IMR-90 (cell line): ENCODE data around the gene CDK14. TPM values are rescaled to one million over a fixed set of nuclear protein-coding genes. Genes with fewer than 3 reads are reported as not detected.

ENCODE experiments used
- ATAC-seq: fragments of 200-7000 bp; cut with Tn5 transposase; 2 replicates; pipeline ENCODE4 v1.9.1; 2020; ENCODE audit warnings: low read depth, mild to moderate bottlenecking, moderate library complexity
- BruUV-seq: library from RNA; stranded (reverse); fragments of 400-500 nt; replicated peaks from 2 replicates; lab custom pipeline; 2021; lab: Mats Ljungman, UMichigan
- CTCF ChIA-PET: fragments of 300-600 bp; formaldehyde crosslinking; extraction: SDS; loops from one replicate; lab custom pipeline; 2021; ENCODE audit warnings: antibody characterized with exemption; lab: Yijun Ruan, JAX
- POLR2A ChIA-PET: fragments of 300-600 bp; sonication (Branson Sonifier 250); formaldehyde crosslinking; loops from one replicate; lab custom pipeline; 2022; ENCODE audit warnings: antibody characterized with exemption; ENCODE audit not compliant: unreplicated experiment; lab: Charles Lee
- DNase-seq: peaks from one replicate; pipeline ENCODE4 v3.0.0; 2013
- H2AFZ ChIP-seq: replicated peaks from 2 replicates; pipeline ENCODE3; 2013; ENCODE audit warnings: low read length, mild to moderate bottlenecking; ENCODE audit not compliant: poor library complexity
- H2AK5ac ChIP-seq: 2 replicates; pipeline ENCODE4 v1.6.1; 2013; ENCODE audit warnings: low read depth, low read length, inconsistent platforms
- H2AK9ac ChIP-seq: replicated peaks from 2 replicates; pipeline ENCODE3; 2013; ENCODE audit warnings: mild to moderate bottlenecking, low read depth, low read length, moderate library complexity; ENCODE audit not compliant: poor library complexity
- H2BK120ac ChIP-seq: 2 replicates; pipeline ENCODE4 v1.6.1; 2013; ENCODE audit warnings: low read depth, low read length, inconsistent platforms
- H2BK15ac ChIP-seq: 3 replicates; pipeline ENCODE4 v1.6.1; 2013; ENCODE audit warnings: low read depth, low read length, inconsistent platforms
- H2BK20ac ChIP-seq: 2 replicates; pipeline ENCODE4 v1.6.1; 2013; ENCODE audit warnings: low read depth, mild to moderate bottlenecking, inconsistent platforms, low read length, moderate library complexity
- H2BK5ac ChIP-seq: 2 replicates; pipeline ENCODE4 v1.6.1; 2013; ENCODE audit warnings: mild to moderate bottlenecking, low read depth, low read length, inconsistent platforms; ENCODE audit not compliant: poor library complexity, severe bottlenecking
- H3K14ac ChIP-seq: replicated peaks from 2 replicates; pipeline ENCODE4 v1.6.1; 2013; ENCODE audit warnings: low read depth, low read length, inconsistent platforms
- H3K18ac ChIP-seq: 2 replicates; pipeline ENCODE4 v1.6.1; 2013; ENCODE audit warnings: low read depth, low read length, control low read depth
- H3K23ac ChIP-seq: 2 replicates; pipeline ENCODE4 v1.6.1; 2013; ENCODE audit warnings: low read depth, low read length, inconsistent platforms
- H3K27ac ChIP-seq: 2 replicates; pipeline ENCODE4 v1.5.1; 2013; ENCODE audit warnings: mild to moderate bottlenecking, control low read depth, low read length; ENCODE audit not compliant: insufficient read depth
- H3K27me3 ChIP-seq: 2 replicates; pipeline ENCODE4 v1.6.1; 2013; ENCODE audit warnings: low read length; ENCODE audit not compliant: control insufficient read depth, insufficient read depth
- H3K36me3 ChIP-seq: 2 replicates; pipeline ENCODE4 v1.6.1; 2013; ENCODE audit warnings: low read length, mixed read lengths; ENCODE audit not compliant: control insufficient read depth, insufficient read depth
- H3K4ac ChIP-seq: 2 replicates; pipeline ENCODE4 v1.6.1; 2013; ENCODE audit warnings: low read depth, low read length, inconsistent platforms
- H3K4me1 ChIP-seq: 2 replicates; pipeline ENCODE4 v1.6.1; 2013; ENCODE audit warnings: low read length, mixed read lengths; ENCODE audit not compliant: control insufficient read depth, insufficient read depth
- H3K4me2 ChIP-seq: 2 replicates; pipeline ENCODE4 v1.6.1; 2013; ENCODE audit warnings: low read depth, mild to moderate bottlenecking, control low read depth, low read length, moderate library complexity
- H3K4me3 ChIP-seq: 2 replicates; pipeline ENCODE4 v1.5.1; 2013; ENCODE audit warnings: low read depth, mild to moderate bottlenecking, control low read depth, low read length, moderate library complexity; ENCODE audit not compliant: insufficient read depth
- H3K56ac ChIP-seq: 2 replicates; pipeline ENCODE4 v1.6.1; 2013; ENCODE audit warnings: low read length, inconsistent platforms; ENCODE audit not compliant: insufficient read depth; ENCODE audit errors: extremely low read depth
- H3K79me1 ChIP-seq, 2 experiments: 2 replicates each; pipeline ENCODE4 v1.6.1; 2013; ENCODE audit warnings: low read length in 2 of 2, inconsistent platforms in 1 of 2, low read depth in 1 of 2
- H3K9ac ChIP-seq: 2 replicates; pipeline ENCODE4 v1.6.1; 2013; ENCODE audit warnings: low read depth, low read length, control low read depth
- H3K9me1 ChIP-seq: 2 replicates; pipeline ENCODE4 v1.6.1; 2013; ENCODE audit warnings: low read length, inconsistent platforms; ENCODE audit not compliant: insufficient read depth
- H3K9me3 ChIP-seq: 2 replicates; pipeline ENCODE4 v1.6.1; 2013; ENCODE audit warnings: low read length; ENCODE audit not compliant: control insufficient read depth, insufficient read depth
- H4K20me1 ChIP-seq: 2 replicates; pipeline ENCODE4 v1.6.1; 2013; ENCODE audit warnings: low read length, inconsistent platforms; ENCODE audit not compliant: insufficient read depth
- H4K5ac ChIP-seq: 2 replicates; pipeline ENCODE4 v1.6.1; 2013; ENCODE audit warnings: mild to moderate bottlenecking, low read depth, low read length, control low read depth
- H4K8ac ChIP-seq, 2 experiments: 2 replicates each; pipeline ENCODE4 v1.6.1; 2013; ENCODE audit warnings: low read depth in 2 of 2, low read length in 2 of 2, control low read depth in 1 of 2, inconsistent platforms in 1 of 2
- H4K91ac ChIP-seq: 2 replicates; pipeline ENCODE4 v1.6.1; 2013; ENCODE audit warnings: low read depth, low read length, inconsistent platforms; ENCODE audit not compliant: insufficient read depth
- CEBPB ChIP-seq: IDR thresholded peaks from 2 replicates; pipeline ENCODE4 v1.6.1; 2012; ENCODE audit warnings: low read depth, low read length, improper control_type of control experiment
- CHD1 ChIP-seq: IDR thresholded peaks from 2 replicates; pipeline ENCODE4 v1.6.1; 2012; ENCODE audit warnings: low read depth, low read length, improper control_type of control experiment
- ELK1 ChIP-seq: fragments of 150-350 bp; IDR thresholded peaks from 2 replicates; pipeline ENCODE4 v1.6.1; 2016; ENCODE audit warnings: low read depth, mild to moderate bottlenecking, low read length, moderate library complexity, borderline replicate concordance
- MAFK ChIP-seq: IDR thresholded peaks from 2 replicates; pipeline ENCODE4 v1.6.1; 2012; ENCODE audit warnings: low read depth, low read length, improper control_type of control experiment
- MAZ ChIP-seq: IDR thresholded peaks from 2 replicates; pipeline ENCODE4 v1.6.1; 2012; ENCODE audit warnings: low read depth, mild to moderate bottlenecking, low read length, improper control_type of control experiment, moderate library complexity, borderline replicate concordance
- MXI1 ChIP-seq: IDR thresholded peaks from 2 replicates; pipeline ENCODE4 v1.6.1; 2012; ENCODE audit warnings: low read depth, mild to moderate bottlenecking, low read length, moderate library complexity, borderline replicate concordance
- NFE2L2 ChIP-seq: fragments of 150-350 bp; IDR thresholded peaks from 2 replicates; pipeline ENCODE4 v1.6.1; 2016; ENCODE audit warnings: low read depth, mild to moderate bottlenecking, low read length
- POLR2A ChIP-seq: IDR thresholded peaks from 2 replicates; pipeline ENCODE4 v1.6.1; 2012; ENCODE audit warnings: mild to moderate bottlenecking, low read depth, low read length
- USF2 ChIP-seq: fragments of 150-350 bp; IDR thresholded peaks from 2 replicates; pipeline ENCODE4 v1.6.1; 2017; ENCODE audit warnings: mild to moderate bottlenecking, antibody characterized with exemption, low read length, low read depth
- WGBS, 2 experiments: methylation state at CpG; one replicate each; pipeline versions ENCODE4 v1.1.5 to v1.1.7; 2013; ENCODE audit warnings: missing lambda C conversion rate in 2 of 2; ENCODE audit not compliant: insufficient read length in 1 of 2; ENCODE audit errors: extremely low coverage in 2 of 2; 5-methylcytosine and 5-hydroxymethylcytosine counted together
- dilution Hi-C: fragments of 300-500 bp; cut with HindIII; formaldehyde crosslinking; loops from one replicate; pipeline ENCODE4 v1.14.3; 2018; ENCODE audit warnings: low sequenced_read_pairs; ENCODE audit not compliant: unreplicated experiment
- in situ Hi-C: fragments of 300-500 bp; cut with MboI; formaldehyde crosslinking; loops from 3 replicates; pipeline ENCODE4 v1.14.3; 2019; ENCODE audit warnings: low sequenced_read_pairs, inconsistent platforms, mixed read lengths
- intact Hi-C: fragments of 100-400 bp; cut with micrococcal nuclease; formaldehyde crosslinking; loops from 2 replicates; pipeline ENCODE4 v1.10.0; 2022
- polyA plus RNA-seq, 3 experiments: library from polyadenylated mRNA; depleted of rRNA; stranded (reverse); fragments of >200 nt; gene quantifications; 2 replicates each; pipeline ENCODE4 v1.2.3, GENCODE V29; 2012; ENCODE audit warnings: low replicate concordance in 1 of 3
- total RNA-seq: library from RNA; depleted of rRNA; stranded (reverse); fragments of >200 nt; gene quantifications from 2 replicates; pipeline ENCODE4 v1.2.3, GENCODE V29; 2012

The CDK14 gene
- total and polyA plus RNA-seq, 2 of the 4 experiments (the other 2 are of a cell fraction) = 10.1 to 29.6 TPM

GRCh38 chr7:90720984-90721760, 125.1 kb downstream of the CDK14 start:
- ChIA-PET CTCF (interaction anchor here (0.6 to 1.1 kb wide), 3 partner anchors 59 to 361 kb away, joined by 3 to 5 read pairs (median 3); no protein-coding TSS in a partner anchor), POLR2A (interaction anchor here (0.6 kb wide), 1 partner anchor 10 kb away, joined by 3 read pairs; no protein-coding TSS in a partner anchor)
- peak overlapping the region; percentile 51 for H3K4me2 ChIP-seq
- ATAC-seq (peak; percentile 30), DNase-seq (peak; percentile 72)
- no peak overlapping the region for H3K27ac ChIP-seq
- TF ChIP-seq MXI1 (no peak), USF2 (no peak), CEBPB (peak; percentile 62; the same call in 1 of the 2 replicates), MAZ (no peak), CHD1 (no peak), NFE2L2 (no peak), ELK1 (no peak), MAFK (no peak), POLR2A (no peak)
- H3K79me1 ChIP-seq = peaks cover 27 to 33% of the 10 kb centered on the region in 2 experiments
- H3K4me1 ChIP-seq = peaks cover 8% of the 10 kb centered on the region
- H4K20me1 ChIP-seq = no peaks in the 10 kb centered on the region
- H3K18ac ChIP-seq = peak overlapping the region; percentile 12; the same call in 1 of the 2 replicates
- 0 out of 2 replicates have a peak overlapping the region, but pooled peaks have one; percentile 6 for H3K23ac ChIP-seq
- no peaks in the 10 kb centered on the region for H3K36me3 ChIP-seq
- no peak overlapping the region for H2BK120ac ChIP-seq
- H4K91ac ChIP-seq = 0 out of 2 replicates have a peak overlapping the region, but pooled peaks have one; percentile 9
- peak overlapping the region in 1 of 2 experiments; percentile 40; a peak in 1 of 4 replicates for H4K8ac ChIP-seq
- no peak overlapping the region for H3K9ac ChIP-seq
- H3K14ac ChIP-seq = peak overlapping the region; percentile 56; the same call in 1 of the 2 replicates
- peak overlapping the region; percentile 60 for H2AK9ac ChIP-seq
- H3K4ac ChIP-seq = 0 out of 2 replicates have a peak overlapping the region, but pooled peaks have one; percentile 18
- no TSS peak for BruUV-seq
- no CpG with 5 or more reads among the region's 4 CpGs for WGBS, 2 experiments
- no peak overlapping the region for H3K56ac ChIP-seq
- H3K4me3 ChIP-seq = no peak overlapping the region
- in situ Hi-C loops = no loop called here
- no peak overlapping the region for H2AFZ ChIP-seq
- H2BK5ac ChIP-seq = no peak overlapping the region
- H3K9me3 ChIP-seq = no peaks in the 10 kb centered on the region
- H3K9me1 ChIP-seq = peaks cover 5% of the 10 kb centered on the region; the same call in 1 of the 2 replicates
- intact Hi-C loops = no loop called here
- dilution Hi-C loops = no loop called here
- no peak overlapping the region for H4K5ac ChIP-seq
- peak overlapping the region; percentile 83; the same call in 1 of the 2 replicates for H2AK5ac ChIP-seq
- no peaks in the 10 kb centered on the region for H3K27me3 ChIP-seq
- H2BK15ac ChIP-seq = peak overlapping the region; percentile 65; the same call in 1 of the 3 replicates
- H2BK20ac ChIP-seq = peak overlapping the region; percentile 58; the same call in 1 of the 2 replicates
